WERI-Rb-1 (cell line): ENCODE data around the gene CD79A.
"Not testable (repeated sequence)": the region's sequence is repeated elsewhere in the genome, so short reads cannot be mapped to it uniquely, and the experiment has no call there.

Source experiments
- DNase-seq: peaks from one replicate; pipeline ENCODE4 v3.0.0-alpha.2; 2020
- H3K27ac ChIP-seq: fragments of 250-450 bp; sonication (Bioruptor Pico); 2 replicates; pipeline ENCODE4 v1.5.1; 2020; ENCODE audit warnings: mild to moderate bottlenecking, moderate library complexity
- H3K27me3 ChIP-seq: fragments of 250-450 bp; sonication (Bioruptor Pico); 2 replicates; pipeline ENCODE4 v1.5.1; 2021; ENCODE audit warnings: mild to moderate bottlenecking, low read depth, moderate library complexity; ENCODE audit not compliant: insufficient read depth, severe bottlenecking
- H3K36me3 ChIP-seq: fragments of 250-450 bp; sonication (Bioruptor Pico); 2 replicates; pipeline ENCODE4 v1.5.1; 2020; ENCODE audit warnings: mild to moderate bottlenecking, moderate library complexity
- H3K4me3 ChIP-seq: 2 replicates; pipeline ENCODE4 v1.5.1; 2011; ENCODE audit warnings: low read depth, mild to moderate bottlenecking, control low read depth, low read length
- H3K9me3 ChIP-seq: fragments of 250-450 bp; sonication (Bioruptor Pico); 2 replicates; pipeline ENCODE4 v1.5.1; 2021; ENCODE audit warnings: mild to moderate bottlenecking, moderate library complexity; ENCODE audit not compliant: severe bottlenecking
- TF ChIP-seq, protein P1 (sequence below): IDR thresholded peaks from 2 replicates; pipeline ENCODE4 v1.5.1; 2011; ENCODE audit warnings: low read depth, mild to moderate bottlenecking, control low read depth, inconsistent platforms, low read length

Gene CD79A

GRCh38 chr19:41870401-41870873 lies 6.6 kb upstream of the CD79A start:
- TF ChIP-seq, protein P1, sequence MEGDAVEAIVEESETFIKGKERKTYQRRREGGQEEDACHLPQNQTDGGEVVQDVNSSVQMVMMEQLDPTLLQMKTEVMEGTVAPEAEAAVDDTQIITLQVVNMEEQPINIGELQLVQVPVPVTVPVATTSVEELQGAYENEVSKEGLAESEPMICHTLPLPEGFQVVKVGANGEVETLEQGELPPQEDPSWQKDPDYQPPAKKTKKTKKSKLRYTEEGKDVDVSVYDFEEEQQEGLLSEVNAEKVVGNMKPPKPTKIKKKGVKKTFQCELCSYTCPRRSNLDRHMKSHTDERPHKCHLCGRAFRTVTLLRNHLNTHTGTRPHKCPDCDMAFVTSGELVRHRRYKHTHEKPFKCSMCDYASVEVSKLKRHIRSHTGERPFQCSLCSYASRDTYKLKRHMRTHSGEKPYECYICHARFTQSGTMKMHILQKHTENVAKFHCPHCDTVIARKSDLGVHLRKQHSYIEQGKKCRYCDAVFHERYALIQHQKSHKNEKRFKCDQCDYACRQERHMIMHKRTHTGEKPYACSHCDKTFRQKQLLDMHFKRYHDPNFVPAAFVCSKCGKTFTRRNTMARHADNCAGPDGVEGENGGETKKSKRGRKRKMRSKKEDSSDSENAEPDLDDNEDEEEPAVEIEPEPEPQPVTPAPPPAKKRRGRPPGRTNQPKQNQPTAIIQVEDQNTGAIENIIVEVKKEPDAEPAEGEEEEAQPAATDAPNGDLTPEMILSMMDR, result no peak
- H3K36me3 ChIP-seq, result peaks cover 72% of the 10 kb centered on the region
- no peaks in the 10 kb centered on the region for H3K27me3 ChIP-seq
- no peak overlapping the region for H3K27ac ChIP-seq
- H3K9me3 ChIP-seq, result no peaks in the 10 kb centered on the region
- no peak overlapping the region for H3K4me3 ChIP-seq
- no peak for DNase-seq

DNA sequence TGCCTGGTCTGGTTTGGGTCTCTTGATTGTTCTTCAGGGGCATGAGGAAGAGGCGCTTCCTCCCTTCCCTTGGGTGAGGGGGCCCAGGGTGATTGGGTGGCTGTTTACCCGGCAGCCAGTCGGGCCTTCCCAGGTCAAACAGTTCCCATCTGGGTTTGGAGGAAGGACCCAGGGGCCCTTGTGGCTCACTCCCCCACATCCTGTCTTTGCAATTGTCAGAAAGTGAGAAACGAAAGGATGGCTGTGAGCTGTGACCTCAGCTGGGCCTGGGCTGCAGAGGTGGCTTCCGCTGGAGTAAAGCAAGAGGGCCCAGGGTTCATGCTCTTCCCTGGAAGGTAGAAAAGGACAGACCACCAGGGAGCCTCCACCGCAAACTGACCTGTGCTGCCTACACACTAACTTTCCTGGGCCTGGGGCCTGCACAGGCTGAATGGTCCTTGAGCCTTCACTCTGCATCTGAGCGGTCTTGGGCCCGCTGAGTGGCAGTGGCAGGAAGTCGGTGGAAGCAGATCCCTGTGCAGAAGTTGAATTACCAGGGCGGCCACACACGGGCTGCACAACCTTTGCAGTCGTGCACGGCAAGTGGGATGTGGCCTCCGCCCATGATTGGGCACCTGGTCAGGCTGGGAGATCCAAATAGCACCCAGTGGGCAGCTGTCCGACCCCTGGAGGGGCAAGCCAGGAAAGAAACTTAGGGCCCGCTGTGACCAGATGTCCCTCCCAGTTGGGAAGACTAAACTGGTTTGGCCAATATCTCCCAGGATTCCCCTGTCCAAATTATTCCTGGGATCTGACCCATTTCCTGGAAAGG lies 5.3 kb upstream of the CD79A start:
- Histone ChIP-seq H3K4me3 (no peak overlapping the region), H3K27ac (no peak overlapping the region), H3K36me3 (peaks cover 61% of the 10 kb centered on the region), H3K9me3 (no peaks in the 10 kb centered on the region), H3K27me3 (no peaks in the 10 kb centered on the region)
- TF ChIP-seq, protein P1, result no peak
- no peak for DNase-seq

GRCh38 chr19:41872384-41872774 lies 4.7 kb upstream of the CD79A start:
- H3K9me3 ChIP-seq, result no peaks in the 10 kb centered on the region
- no peak overlapping the region for H3K27ac ChIP-seq
- TF ChIP-seq, protein P1, result no peak
- H3K36me3 ChIP-seq, result peaks cover 55% of the 10 kb centered on the region
- no peak overlapping the region for H3K4me3 ChIP-seq
- no peaks in the 10 kb centered on the region for H3K27me3 ChIP-seq
- no peak for DNase-seq

- no peak overlapping the region for H3K4me3 ChIP-seq
- peak; percentile 89 for DNase-seq
- no peaks in the 10 kb centered on the region for H3K27me3 ChIP-seq
- no peak overlapping the region for H3K27ac ChIP-seq
- TF ChIP-seq, protein P1, result peak; percentile 75
- no peaks in the 10 kb centered on the region for H3K9me3 ChIP-seq
- H3K36me3 ChIP-seq, result peaks cover 49% of the 10 kb centered on the region
Observed at GRCh38 chr19:41872775-41873647, 4.1 kb upstream of the CD79A start.

DNA sequence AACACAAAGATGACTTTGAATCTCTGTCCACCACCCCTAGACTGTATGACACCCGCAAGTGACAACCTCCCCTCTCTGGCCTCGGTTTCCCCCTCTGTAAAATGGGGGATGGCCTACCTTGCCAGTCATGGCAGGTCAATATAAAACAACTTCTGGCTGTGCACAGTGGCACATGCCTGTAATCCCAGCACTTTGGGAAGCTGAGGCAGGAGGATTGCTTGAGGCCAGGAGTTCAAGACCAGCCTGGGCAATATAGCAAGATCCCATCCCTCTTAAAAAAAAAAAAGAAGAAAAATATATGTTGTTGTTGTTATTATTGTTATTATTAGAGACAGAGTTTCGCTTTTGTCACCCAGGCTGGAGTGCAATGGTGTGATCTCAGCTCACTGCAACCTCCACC lies 1.1 kb upstream of the CD79A start:
- not testable (repeated sequence) for H3K27me3 ChIP-seq, H3K4me3 ChIP-seq, DNase-seq, H3K9me3 ChIP-seq, H3K27ac ChIP-seq
- peaks cover 21% of the 10 kb centered on the region for H3K36me3 ChIP-seq
